Activated CD8-positive, alpha-beta T cell treated with anti-CD3 and anti-CD28 coated beads, Interleukin-2, amount 10 ng/mL, durations not matched to agents 7 days and 5 days (primary cell): ENCODE data around the gene IRF4. TPM values are rescaled to one million over a fixed set of nuclear protein-coding genes. Genes with fewer than 3 reads are reported as not detected.

Experiments
- ATAC-seq: fragments of 150-1000 bp; cut with Tn5 transposase; one replicate; pipeline ENCODE4 v1.10.0; 2021; ENCODE audit warnings: moderate library complexity
- CTCF ChIA-PET: fragments of 350-600 bp; sonication (Branson Sonifier 250); formaldehyde crosslinking; loops from one replicate; lab custom pipeline; 2021; ENCODE audit warnings: antibody characterized with exemption; lab: Charles Lee
- POLR2A ChIA-PET: fragments of 350-600 bp; sonication (Branson Sonifier 250); formaldehyde crosslinking; loops from one replicate; lab custom pipeline; 2021; ENCODE audit warnings: antibody characterized with exemption; lab: Charles Lee
- DNase-seq: peaks from one replicate; pipeline ENCODE4 v3.0.0-alpha.2; 2020
- H3K27ac Mint-ChIP-seq: one replicate; pipeline ENCODE4 v1.8.0; 2021; ENCODE audit warnings: mild to moderate bottlenecking, mixed read lengths
- H3K27me3 Mint-ChIP-seq: one replicate; pipeline ENCODE4 v1.8.0; 2021; ENCODE audit warnings: low read depth, mixed read lengths
- H3K36me3 Mint-ChIP-seq: one replicate; pipeline ENCODE4 v1.8.0; 2021; ENCODE audit warnings: low read depth, mixed read lengths
- H3K4me1 Mint-ChIP-seq: one replicate; pipeline ENCODE4 v1.8.0; 2021; ENCODE audit warnings: low read depth, mixed read lengths
- H3K4me3 Mint-ChIP-seq: one replicate; pipeline ENCODE4 v1.8.0; 2021; ENCODE audit warnings: mild to moderate bottlenecking, mixed read lengths
- H3K9me3 Mint-ChIP-seq: one replicate; pipeline ENCODE4 v1.8.0; 2022; ENCODE audit warnings: mixed read lengths; ENCODE audit not compliant: insufficient read depth
- total RNA-seq, 2 experiments: library from RNA; stranded (reverse); gene quantifications; one replicate each; pipeline ENCODE4 v1.2.3, GENCODE V29; 2021

IRF4 gene
- total RNA-seq, 2 experiments from 2014 or later, result 91.2 to 95.2 TPM

- POLR2A ChIA-PET, result interaction anchor here (0.6 to 10.4 kb wide), 5 partner anchors 11 to 207 kb away, joined by 3 to 231 read pairs (median 4); no protein-coding TSS in a partner anchor
- H3K36me3 Mint-ChIP-seq, result peaks cover 76% of the 10 kb centered on the region
- CTCF ChIA-PET, result interaction anchor here (1.1 to 9.7 kb wide), 3 partner anchors 9 to 207 kb away, joined by 3 to 85 read pairs (median 71); no protein-coding TSS in a partner anchor
These were observed 4.6 kb downstream of the IRF4 start for GRCh38 chr6:396126-396520.

GRCh38 chr6:397056-397455, 5.5 kb downstream of the IRF4 start:
- Mint-ChIP-seq H3K9me3 (no peaks in the 10 kb centered on the region), H3K27me3 (no peaks in the 10 kb centered on the region), H3K4me3 (no peak overlapping the region), H3K4me1 (peaks cover 72% of the 10 kb centered on the region), H3K36me3 (peaks cover 84% of the 10 kb centered on the region), H3K27ac (peak overlapping the region; percentile 56)
- no peak for ATAC-seq
- no peak for DNase-seq
- CTCF ChIA-PET, result interaction anchor here (1.0 to 4.1 kb wide), 4 partner anchors 9 to 208 kb away, joined by 3 to 21 read pairs (median 6); no protein-coding TSS in a partner anchor
- POLR2A ChIA-PET, result interaction anchor here (1.1 to 10.4 kb wide), 7 partner anchors 10 to 206 kb away, joined by 3 to 231 read pairs (median 8); no protein-coding TSS in a partner anchor

More at GRCh38 chr6:396126-396520, 4.6 kb downstream of the IRF4 start:
- peaks cover 64% of the 10 kb centered on the region for H3K4me1 Mint-ChIP-seq
- peak overlapping the region; percentile 68 for H3K27ac Mint-ChIP-seq
- no peak for DNase-seq
- H3K9me3 Mint-ChIP-seq, result no peaks in the 10 kb centered on the region
- ATAC-seq, result no peak
- H3K4me3 Mint-ChIP-seq, result peak overlapping the region; percentile 34
- H3K27me3 Mint-ChIP-seq, result no peaks in the 10 kb centered on the region

- ATAC-seq (no peak), DNase-seq (no peak)
- CTCF ChIA-PET, result interaction anchor here (0.9 to 4.1 kb wide), 7 partner anchors 8 to 209 kb away, joined by 3 to 21 read pairs (median 4); no protein-coding TSS in a partner anchor
- H3K36me3 Mint-ChIP-seq, result peaks cover 86% of the 10 kb centered on the region
- no peaks in the 10 kb centered on the region for H3K27me3 Mint-ChIP-seq
- H3K27ac Mint-ChIP-seq, result peak overlapping the region; percentile 45
- POLR2A ChIA-PET, result interaction anchor here (0.7 to 10.4 kb wide), 11 partner anchors 9 to 217 kb away, joined by 3 to 231 read pairs (median 4); no protein-coding TSS in a partner anchor
- peaks cover 77% of the 10 kb centered on the region for H3K4me1 Mint-ChIP-seq
- no peak overlapping the region for H3K4me3 Mint-ChIP-seq
- H3K9me3 Mint-ChIP-seq, result no peaks in the 10 kb centered on the region
These were observed 6.1 kb downstream of the IRF4 start for GRCh38 chr6:397604-398003.

GRCh38 chr6:398065-398464, 6.5 kb downstream of the IRF4 start:
- Mint-ChIP-seq H3K9me3 (no peaks in the 10 kb centered on the region), H3K4me3 (no peak overlapping the region), H3K36me3 (peaks cover 86% of the 10 kb centered on the region), H3K27ac (no peak overlapping the region), H3K27me3 (no peaks in the 10 kb centered on the region), H3K4me1 (peaks cover 82% of the 10 kb centered on the region)
- CTCF ChIA-PET, result interaction anchor here (0.9 to 4.1 kb wide), 6 partner anchors 8 to 209 kb away, joined by 3 to 21 read pairs (median 4); no protein-coding TSS in a partner anchor
- no peak for ATAC-seq
- POLR2A ChIA-PET, result interaction anchor here (0.7 to 10.4 kb wide), 12 partner anchors 9 to 217 kb away, joined by 3 to 231 read pairs (median 4); no protein-coding TSS in a partner anchor
- no peak for DNase-seq

- no peak for ATAC-seq
- Mint-ChIP-seq H3K4me1 (peaks cover 87% of the 10 kb centered on the region), H3K4me3 (peak overlapping the region; percentile 10), H3K27ac (peak overlapping the region; percentile 16), H3K9me3 (no peaks in the 10 kb centered on the region), H3K36me3 (peaks cover 89% of the 10 kb centered on the region), H3K27me3 (no peaks in the 10 kb centered on the region)
- POLR2A ChIA-PET, result interaction anchor here (0.6 to 15.9 kb wide), 17 partner anchors 5 to 218 kb away, joined by 3 to 231 read pairs (median 4); partner anchors contain the start of gene IRF4
- DNase-seq, result no peak
- CTCF ChIA-PET, result interaction anchor here (0.9 to 4.1 kb wide), 7 partner anchors 7 to 210 kb away, joined by 3 to 21 read pairs (median 5); no protein-coding TSS in a partner anchor
These were observed 7.1 kb downstream of the IRF4 start for GRCh38 chr6:398558-399078.

GRCh38 chr6:399785-400534, 8.4 kb downstream of the IRF4 start:
- peaks cover 91% of the 10 kb centered on the region for H3K36me3 Mint-ChIP-seq
- POLR2A ChIA-PET, result interaction anchor here (0.5 to 15.9 kb wide), 20 partner anchors 6 to 842 kb away, joined by 3 to 231 read pairs (median 3); partner anchors contain the start of gene IRF4
- peaks cover 93% of the 10 kb centered on the region for H3K4me1 Mint-ChIP-seq

GRCh38 chr6:400815-401214, 9.3 kb downstream of the IRF4 start:
- no peak for ATAC-seq
- Mint-ChIP-seq H3K4me3 (no peak overlapping the region), H3K27me3 (no peaks in the 10 kb centered on the region), H3K4me1 (peaks cover 92% of the 10 kb centered on the region), H3K27ac (no peak overlapping the region), H3K9me3 (no peaks in the 10 kb centered on the region), H3K36me3 (peaks cover 91% of the 10 kb centered on the region)
- no peak for DNase-seq
- CTCF ChIA-PET, result interaction anchor here (1.1 to 4.1 kb wide), 4 partner anchors 12 to 212 kb away, joined by 3 to 21 read pairs (median 3); no protein-coding TSS in a partner anchor
- POLR2A ChIA-PET, result interaction anchor here (0.7 to 15.9 kb wide), 5 partner anchors 7 to 111 kb away, joined by 3 to 231 read pairs (median 4); partner anchors contain the start of gene IRF4

More at GRCh38 chr6:399785-400534, 8.4 kb downstream of the IRF4 start:
- Mint-ChIP-seq H3K4me3 (peak overlapping the region; percentile 46), H3K27me3 (no peaks in the 10 kb centered on the region), H3K27ac (peak overlapping the region; percentile 78), H3K9me3 (no peaks in the 10 kb centered on the region)
- ATAC-seq, result peak; percentile 32
- CTCF ChIA-PET, result interaction anchor here (0.6 to 4.1 kb wide), 12 partner anchors 8 to 211 kb away, joined by 3 to 21 read pairs (median 3); no protein-coding TSS in a partner anchor
- DNase-seq, result peak; percentile 56

- no peak for DNase-seq
These were observed 9.9 kb downstream of the IRF4 start for GRCh38 chr6:401239-401993.

GRCh38 chr6:401994-402640, 10.6 kb downstream of the IRF4 start:
- ATAC-seq (no peak), DNase-seq (no peak)
- no peaks in the 10 kb centered on the region for H3K27me3 Mint-ChIP-seq
- H3K9me3 Mint-ChIP-seq, result no peaks in the 10 kb centered on the region
- H3K36me3 Mint-ChIP-seq, result peaks cover 92% of the 10 kb centered on the region
- peak overlapping the region; percentile 65 for H3K27ac Mint-ChIP-seq
- CTCF ChIA-PET, result interaction anchor here (0.7 to 5.5 kb wide), 5 partner anchors 9 to 213 kb away, joined by 3 to 71 read pairs (median 4); partner anchors contain the start of gene IRF4
- no peak overlapping the region for H3K4me3 Mint-ChIP-seq
- POLR2A ChIA-PET, result interaction anchor here (0.7 to 15.9 kb wide), 11 partner anchors 8 to 208 kb away, joined by 3 to 231 read pairs (median 7); partner anchors contain the start of gene IRF4
- H3K4me1 Mint-ChIP-seq, result peaks cover 92% of the 10 kb centered on the region

More at GRCh38 chr6:401239-401993, 9.9 kb downstream of the IRF4 start:
- no peaks in the 10 kb centered on the region for H3K9me3 Mint-ChIP-seq
- peaks cover 90% of the 10 kb centered on the region for H3K4me1 Mint-ChIP-seq
- H3K36me3 Mint-ChIP-seq, result peaks cover 90% of the 10 kb centered on the region
- ATAC-seq, result no peak
- no peaks in the 10 kb centered on the region for H3K27me3 Mint-ChIP-seq
- ChIA-PET CTCF (interaction anchor here (1.1 kb wide), 1 partner anchor 213 kb away, joined by 3 read pairs; no protein-coding TSS in a partner anchor), POLR2A (interaction anchor here (0.7 to 15.9 kb wide), 5 partner anchors 8 to 110 kb away, joined by 3 to 231 read pairs (median 4); partner anchors contain the start of gene IRF4)
- no peak overlapping the region for H3K4me3 Mint-ChIP-seq
- H3K27ac Mint-ChIP-seq, result peak overlapping the region; percentile 65
